Measurements from ENCODE around the gene SF3B4. TPM values are rescaled to one million over a fixed set of nuclear protein-coding genes. Genes with fewer than 3 reads are reported as not detected.

Gene SF3B4
- total and polyA plus RNA-seq, 2 of the 8 experiments (the other 6 are each of a cell fraction or from before 2014, with no cell fraction given) = 81.1 to 122 TPM

DNA sequence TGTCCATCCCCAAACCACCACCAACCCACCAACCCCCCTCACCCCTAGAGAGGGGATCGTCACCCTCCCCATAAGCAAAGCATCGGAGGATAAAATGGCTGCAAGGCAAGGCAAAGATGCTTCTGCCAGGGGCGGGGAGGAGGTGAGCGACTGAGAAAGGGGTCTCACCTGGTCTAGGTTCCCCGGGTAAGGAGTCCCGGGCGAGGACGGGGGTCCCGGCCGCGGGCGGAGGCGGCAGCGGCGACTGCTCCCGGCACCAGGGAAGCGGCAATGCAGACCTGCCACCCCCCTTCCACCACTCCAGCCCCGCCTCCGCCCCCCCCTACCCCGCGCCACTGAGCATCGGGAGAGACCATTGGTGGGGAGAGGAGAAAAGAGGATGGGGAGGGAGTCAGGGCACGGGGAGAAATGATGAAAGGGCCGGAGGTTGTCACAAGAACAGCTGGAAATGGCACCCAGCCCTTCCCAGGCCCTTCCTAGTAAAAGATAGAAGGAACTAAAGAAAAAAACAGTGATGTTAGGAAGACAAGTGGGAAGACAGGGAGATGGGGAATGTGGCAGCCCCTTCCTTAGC lies 9.9 kb downstream of the SF3B4 start, which contains the start of gene SV2A:
SV2A (minus strand) TSS at position 274 of the 574 bp plus-strand sequence. CDS start 4,004 bp downstream, outside the sequence.
- no peaks in the 10 kb centered on the region for H3K27me3 ChIP-seq (replicated peaks in 1 of 4; ENCODE audit: control insufficient read depth in 3 of 4, extremely low read depth in 1 of 4, insufficient read depth in 3 of 4, low read length in 3 of 4)
- H2AK5ac ChIP-seq (ENCODE audit: low read depth, low read length) = no peak within 1 kb of the TSS
- peak within 1 kb of the TSS; percentile 56; the same call in 1 of the 2 replicates for H2BK5ac ChIP-seq (ENCODE audit: low read depth, low read length)
- H4K8ac ChIP-seq (ENCODE audit: extremely low read depth, insufficient read depth, low read length) = no peak within 1 kb of the TSS
- no peaks in the 10 kb centered on the region for H3K9me3 ChIP-seq (ENCODE audit: insufficient read depth in 2 of 2, low read depth in 1 of 2, low read length in 1 of 2)
- peak within 1 kb of the TSS; percentile 1; the same call in 1 of the 2 replicates for H2BK12ac ChIP-seq (ENCODE audit: low read depth, low read length)
- FAIRE-seq (no peak), DNase-seq (ENCODE audit: low read depth in 1 of 2, low spot score in 2 of 2) (peak in 1 of 2 experiments; percentile 72)
- peak within 1 kb of the TSS; percentile 96 for H3K4ac ChIP-seq (replicated peaks; ENCODE audit: insufficient read length, low read depth, low read length)
- H3K79me1 ChIP-seq (ENCODE audit: low read depth, low read length) = peaks cover 15% of the 10 kb centered on the region
- peak within 1 kb of the TSS; percentile 86 for H2AFZ ChIP-seq (ENCODE audit: low read length)
- H3K23ac ChIP-seq (ENCODE audit: insufficient read length) = peak within 1 kb of the TSS; percentile 72
- peak within 1 kb of the TSS; percentile 40 for H3K56ac ChIP-seq (replicated peaks; ENCODE audit: insufficient read length, low read depth, low read length)
- peaks cover 4 to 19% (median 11%) of the 10 kb centered on the region in 4 experiments for H3K4me1 ChIP-seq (replicated peaks in 1 of 4; ENCODE audit: control insufficient read depth in 3 of 4, insufficient read depth in 4 of 4, low read length in 3 of 4)
- H4K20me1 ChIP-seq (replicated peaks in 1 of 2; ENCODE audit: control insufficient read depth in 1 of 2, insufficient read depth in 2 of 2, low read length in 2 of 2) = peaks cover 0 to 2% of the 10 kb centered on the region in 2 experiments
- H3K4me2 ChIP-seq (ENCODE audit: insufficient read depth in 1 of 2, low read depth in 2 of 2, low read length in 2 of 2) = peak within 1 kb of the TSS; percentile 94 to 98
- H3K18ac ChIP-seq (ENCODE audit: extremely low read depth, low read length) = peak within 1 kb of the TSS; percentile 55; the same call in 1 of the 2 replicates
- no peak within 1 kb of the TSS for H4K5ac ChIP-seq (ENCODE audit: insufficient read length, low read depth, low read length)
- H4K91ac ChIP-seq (replicated peaks; ENCODE audit: insufficient read length, low read length) = no peak within 1 kb of the TSS
- H3K9ac ChIP-seq (replicated peaks in 1 of 4; ENCODE audit: extremely low read depth in 1 of 4, low read depth in 3 of 4, low read length in 3 of 4) = peak within 1 kb of the TSS; percentile 10 to 79 (median 62)
- 3% methylated on average over 6 of the region's 24 CpGs; no CpG with 5 or more reads in 1 of the 2 experiments for WGBS, 2 experiments (ENCODE audit: extremely low coverage in 1 of 2, insufficient coverage in 1 of 2, insufficient read length in 1 of 2, insufficient replicate concordance in 2 of 2, low coverage in 1 of 2, low lambda C conversion rate in 2 of 2, missing lambda C conversion rate in 1 of 2)
- no peak within 1 kb of the TSS for H3K27ac ChIP-seq (ENCODE audit: low read depth, low read length)
- peaks cover 10% of the 10 kb centered on the region; the same call in 1 of the 2 replicates for H3K23me2 ChIP-seq (ENCODE audit: low read depth, low read length)
- ChIA-PET POLR2A (ENCODE audit: partially characterized antibody) (interaction anchor here (0.6 to 2.7 kb wide), 8 partner anchors 11 to 31 kb away, joined by 3 to 15 read pairs (median 5); a partner anchor contains a TSS), CTCF (ENCODE audit: partially characterized antibody) (interaction anchor here (1.7 kb wide), 1 partner anchor 45 kb away, joined by 4 read pairs; no protein-coding TSS in a partner anchor)
- H2BK20ac ChIP-seq (ENCODE audit: low read length) = peak within 1 kb of the TSS; percentile 32; the same call in 1 of the 2 replicates
- H3K4me3 ChIP-seq (ENCODE audit: extremely low read depth in 1 of 4, insufficient read depth in 2 of 4, low read depth in 3 of 4, low read length in 4 of 4) = peak within 1 kb of the TSS; percentile 85 to 99 (median 92)
- 0 out of 2 replicates have a peak within 1 kb of the TSS, but pooled peaks have one; percentile 29 for H2BK15ac ChIP-seq (ENCODE audit: low read length)
- peaks cover 0 to 12% of the 10 kb centered on the region in 2 experiments; a peak in 2 of 4 replicates for H3K79me2 ChIP-seq (ENCODE audit: control insufficient read depth in 1 of 2, insufficient read depth in 2 of 2, low read length in 2 of 2)
- peak within 1 kb of the TSS; percentile 43 for H2BK120ac ChIP-seq (replicated peaks; ENCODE audit: low read depth, low read length)
- H3K14ac ChIP-seq (ENCODE audit: insufficient read length) = peak within 1 kb of the TSS; percentile 89
- peaks cover 3 to 9% (median 5%) of the 10 kb centered on the region in 4 experiments; a peak in 3 of 8 replicates for H3K36me3 ChIP-seq (ENCODE audit: control insufficient read depth in 2 of 4, insufficient read depth in 4 of 4, low read length in 3 of 4)
- TF ChIP-seq SP1 (IDR thresholded peaks at IDR 0.05; ENCODE audit: low read depth, low read length) (0 out of 2 replicates have a peak, but pooled peaks have one; percentile 39), EP300 (IDR thresholded peaks at IDR 0.05; ENCODE audit: borderline replicate concordance in 1 of 2, low read depth in 2 of 2, low read length in 2 of 2) (peak in 1 of 2 experiments; percentile 59; a peak in 1 of 3 replicates), TAF1 (IDR thresholded peaks at IDR 0.05; ENCODE audit: low read depth, low read length) (peak; percentile 72), SUZ12 (IDR thresholded peaks at IDR 0.05; ENCODE audit: low read length) (no peak), YY1 (IDR thresholded peaks at IDR 0.05; ENCODE audit: low read depth, low read length) (peak; percentile 54; the same call in 1 of the 2 replicates), ASH2L (IDR thresholded peaks at IDR 0.05; ENCODE audit: low read length) (peak; percentile 87), SIN3A (conservative IDR thresholded peaks at IDR 0.05 in 1 of 2, IDR thresholded peaks at IDR 0.05 in 1 of 2; ENCODE audit: low read depth in 1 of 2, low read length in 2 of 2) (peak; percentile 56 to 89; a peak in 2 of 4 replicates), POLR2A (IDR thresholded peaks at IDR 0.05; ENCODE audit: control extremely low read depth in 1 of 2, low read depth in 2 of 2, low read length in 2 of 2) (peak in 1 of 2 experiments; percentile 50; a peak in 1 of 3 replicates), CHD1 (IDR thresholded peaks at IDR 0.05; ENCODE audit: low read depth, low read length) (no peak), KDM4A (IDR thresholded peaks at IDR 0.05; ENCODE audit: low read depth, low read length, severe bottlenecking) (peak; percentile 64), SP4 (IDR thresholded peaks at IDR 0.05; ENCODE audit: low read length) (no peak)
- TF ChIP-seq, protein P1, sequence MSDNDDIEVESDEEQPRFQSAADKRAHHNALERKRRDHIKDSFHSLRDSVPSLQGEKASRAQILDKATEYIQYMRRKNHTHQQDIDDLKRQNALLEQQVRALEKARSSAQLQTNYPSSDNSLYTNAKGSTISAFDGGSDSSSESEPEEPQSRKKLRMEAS (IDR thresholded peaks at IDR 0.05) = peak; percentile 38; the same call in 1 of the 2 replicates

All from H1 (cell line).